HepG2 (cell line): Measurements from ENCODE around the gene SIN3A. TPM values are rescaled to one million over a fixed set of nuclear protein-coding genes. Genes with fewer than 3 reads are reported as not detected.
A peak's percentile ranks its signal among the peaks of the same experiment; 100 is the strongest.

Experiments
- ATRX ChIP-seq: sonication (generic); formaldehyde crosslinking; IDR thresholded peaks from 2 replicates; pipeline ENCODE4 v1.4.0; 2020; ENCODE audit warnings: missing genetic modification reagents, borderline replicate concordance
- HNRNPH1 ChIP-seq: fragments of 200-400 bp; formaldehyde crosslinking; optimal IDR thresholded peaks from 2 replicates; pipeline ENCODE3; 2017; ENCODE audit warnings: mild to moderate bottlenecking, low read depth, low read length
- NFRKB ChIP-seq: fragments of 450-650 bp; IDR thresholded peaks from 2 replicates; pipeline ENCODE4 v1.6.1; 2017
- RBM22 ChIP-seq: fragments of 200-400 bp; formaldehyde crosslinking; optimal IDR thresholded peaks from 2 replicates; pipeline ENCODE3; 2017; ENCODE audit warnings: mild to moderate bottlenecking, low read length, moderate library complexity
- SMARCC2 ChIP-seq: fragments of 450-650 bp; IDR thresholded peaks from 2 replicates; pipeline ENCODE4 v1.6.1; 2017; ENCODE audit warnings: antibody characterized with exemption, mild to moderate bottlenecking
- ZBTB40 ChIP-seq, 2 experiments: fragments of 450-650 bp in 1 of 2; sonication (generic) in 1 of 2; formaldehyde crosslinking in 1 of 2; IDR thresholded peaks; 2 replicates each; pipeline versions ENCODE4 v1.6.1 to v1.8.0; 2016 to 2022; ENCODE audit warnings: antibody characterized with exemption in 1 of 2, mild to moderate bottlenecking in 1 of 2, missing genetic modification reagents in 1 of 2
- ZNF17 ChIP-seq: sonication (generic); formaldehyde crosslinking; IDR thresholded peaks from 2 replicates; pipeline ENCODE4 v1.5.0; 2020; ENCODE audit warnings: mild to moderate bottlenecking, missing genetic modification reagents
- ZNF18 ChIP-seq: sonication (generic); formaldehyde crosslinking; IDR thresholded peaks from 2 replicates; pipeline ENCODE4 v1.8.0; 2022; ENCODE audit warnings: mild to moderate bottlenecking, missing genetic modification reagents; ENCODE audit not compliant: insufficient replicate concordance
- ZNF646 ChIP-seq: sonication (generic); formaldehyde crosslinking; IDR thresholded peaks from 2 replicates; pipeline ENCODE4 v1.9.0; 2021; ENCODE audit warnings: mild to moderate bottlenecking, missing genetic modification reagents
- polyA plus RNA-seq, 8 experiments: library from polyadenylated mRNA; depleted of rRNA in 3 of 8; stranded (reverse) in 7 of 8; unstranded in 1 of 8; fragments of >200 nt; fragmentation: Illumina TruSeq in 4 of 8; extraction: Trizol in 4 of 8; gene quantifications; 2 replicates each; pipeline versions ENCODE4 v1.2.1 to v1.2.3, GENCODE V29; 2011 to 2016; ENCODE audit warnings: low read depth in 4 of 8, missing spikeins in 1 of 8, mixed read lengths in 1 of 8; ENCODE audit not compliant: insufficient read depth in 1 of 8
- total RNA-seq, 5 experiments: library from RNA; depleted of rRNA; stranded (reverse); fragments of >200 nt; fragmentation: Illumina TruSeq; extraction: Trizol; gene quantifications; 2 replicates each; pipeline ENCODE4 v1.2.3, GENCODE V29; 2016; ENCODE audit warnings: low read depth in 1 of 5

Gene SIN3A
- total and polyA plus RNA-seq, 2 of the 13 experiments (the other 11 are each of a cell fraction or from before 2014, with no cell fraction given), result 16.1 to 28.1 TPM

- TF ChIP-seq ZBTB40 (IDR thresholded peaks at IDR 0.05) (no peak), ZBTB40 (CRISPR knock-in tag; IDR thresholded peaks at IDR 0.05) (0 out of 2 replicates have a peak, but pooled peaks have one; percentile 11), NFRKB (no peak), HNRNPH1 (no peak), ZNF646 (CRISPR knock-in tag) (no peak), RBM22 (no peak), ZNF18 (no peak), ATRX (CRISPR knock-in tag) (no peak), SMARCC2 (no peak), ZNF17 (no peak)
These were observed 4.6 kb upstream of the SIN3A start (continued) for GRCh38 chr15:75455982-75456531.
